ENCODE results near the gene BUB1.

- TF ChIP-seq EZH2 (IDR thresholded peaks at IDR 0.05; ENCODE audit: insufficient read depth, poor library complexity, severe bottlenecking), result no peak
- no peak for TF ChIP-seq EZH2phosphoT487 (IDR thresholded peaks at IDR 0.05; ENCODE audit: insufficient read depth, low read depth)
These were observed 2.2 kb downstream of the BUB1 start for GRCh38 chr2:110675679-110676078.

Measured in GM23248 (cell line).